RKO (cell line): ENCODE results near the gene ZDHHC7.
"Not testable (repeated sequence)": the region's sequence is repeated elsewhere in the genome, so short reads cannot be mapped to it uniquely, and the experiment has no call there.

Source experiments
- DNase-seq: peaks from one replicate; pipeline ENCODE4 v3.0.0-alpha.2; 2016; ENCODE audit warnings: low spot score

Gene ZDHHC7

GRCh38 chr16:85042606-85043005 is 31.3 kb upstream of the ZDHHC7 start:
- DNase-seq = no peak

DNA sequence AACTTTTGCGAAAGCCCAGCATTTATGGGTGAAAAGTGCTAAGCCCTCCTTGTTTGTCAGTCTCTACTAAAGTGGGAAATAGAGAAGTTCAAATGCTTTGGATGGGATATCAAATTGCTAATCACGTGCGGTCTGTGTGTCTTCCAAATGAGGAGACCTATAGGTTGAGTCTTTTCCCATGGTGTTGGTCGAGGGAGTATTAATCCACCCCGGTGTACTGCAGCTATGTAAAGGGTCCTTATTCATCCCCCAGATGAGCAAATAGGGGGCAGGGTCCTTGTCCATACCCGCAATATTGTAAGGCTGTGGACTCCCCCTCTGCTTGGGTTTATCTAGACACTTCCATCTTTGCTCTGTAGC is 30.8 kb upstream of the ZDHHC7 start:
- DNase-seq = no peak

DNA sequence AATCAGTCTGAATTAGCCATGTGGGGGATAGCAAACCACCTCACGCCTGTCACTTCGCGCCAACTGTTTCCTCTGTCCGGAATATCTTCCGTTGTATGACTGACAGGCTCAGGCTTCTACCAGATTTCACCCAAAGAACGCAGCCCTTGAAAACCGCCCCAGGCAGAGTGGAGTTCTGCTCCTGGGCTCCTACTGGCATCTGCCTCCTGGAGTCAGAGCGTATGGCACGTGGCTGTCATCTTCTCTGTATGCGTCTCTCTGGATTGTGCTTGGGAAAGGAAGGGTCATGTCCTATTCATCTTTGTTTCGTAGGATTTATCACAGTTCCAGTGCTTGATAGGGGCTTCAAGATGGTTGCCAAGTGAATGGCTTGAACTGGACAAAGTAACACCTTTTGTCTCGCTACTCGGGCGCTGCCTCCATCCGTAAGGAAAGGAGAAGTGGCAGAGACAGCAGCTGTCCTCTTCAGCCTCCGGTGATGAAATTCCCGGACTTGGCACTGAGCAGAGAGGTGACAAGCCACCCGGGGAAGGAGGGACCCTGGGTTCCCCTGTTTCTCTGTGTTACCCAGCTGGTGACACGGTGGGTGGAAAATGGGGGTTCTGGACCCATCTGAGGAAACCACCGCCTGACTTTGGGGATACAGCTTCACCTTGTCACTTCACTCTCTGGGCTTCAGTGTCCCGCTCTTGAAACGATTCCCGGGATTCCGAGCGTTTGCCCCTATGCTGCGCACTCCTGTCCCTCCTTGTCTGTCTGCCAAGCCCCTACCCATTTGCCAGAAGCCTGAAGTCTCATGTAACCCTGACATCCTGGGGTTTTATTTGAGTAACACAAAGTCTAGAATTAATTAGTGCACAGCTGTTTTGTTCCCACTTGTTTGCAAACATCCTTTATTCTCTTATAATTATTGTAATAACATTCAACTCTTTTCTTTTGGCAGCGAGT is 30.2 kb upstream of the ZDHHC7 start:
- no peak for DNase-seq

- DNase-seq = no peak
Observed at GRCh38 chr16:85040685-85041084, 29.4 kb upstream of the ZDHHC7 start.

DNA sequence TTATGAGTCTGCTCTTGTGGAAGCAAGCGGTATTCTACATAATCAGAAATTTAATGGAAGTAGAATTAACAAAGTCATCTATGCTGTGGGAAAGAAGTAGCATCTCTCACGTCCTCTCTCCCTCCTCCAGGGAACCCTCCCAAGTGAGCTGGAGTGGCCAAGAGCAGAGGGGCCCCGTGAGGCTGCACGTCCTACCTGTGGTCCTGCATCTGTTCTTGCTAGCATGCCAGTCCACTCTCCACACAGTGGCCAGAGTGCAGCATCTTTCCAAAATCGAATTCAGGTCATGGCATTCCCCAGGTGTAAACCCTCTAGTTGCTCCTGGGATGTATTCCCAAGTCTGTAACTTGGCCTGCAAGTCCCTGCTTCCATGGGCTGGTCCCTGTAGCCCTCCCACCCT is 26.4 kb upstream of the ZDHHC7 start:
- no peak for DNase-seq

GRCh38 chr16:85037050-85037410 is 25.7 kb upstream of the ZDHHC7 start:
- peak; percentile 88 for DNase-seq

DNA sequence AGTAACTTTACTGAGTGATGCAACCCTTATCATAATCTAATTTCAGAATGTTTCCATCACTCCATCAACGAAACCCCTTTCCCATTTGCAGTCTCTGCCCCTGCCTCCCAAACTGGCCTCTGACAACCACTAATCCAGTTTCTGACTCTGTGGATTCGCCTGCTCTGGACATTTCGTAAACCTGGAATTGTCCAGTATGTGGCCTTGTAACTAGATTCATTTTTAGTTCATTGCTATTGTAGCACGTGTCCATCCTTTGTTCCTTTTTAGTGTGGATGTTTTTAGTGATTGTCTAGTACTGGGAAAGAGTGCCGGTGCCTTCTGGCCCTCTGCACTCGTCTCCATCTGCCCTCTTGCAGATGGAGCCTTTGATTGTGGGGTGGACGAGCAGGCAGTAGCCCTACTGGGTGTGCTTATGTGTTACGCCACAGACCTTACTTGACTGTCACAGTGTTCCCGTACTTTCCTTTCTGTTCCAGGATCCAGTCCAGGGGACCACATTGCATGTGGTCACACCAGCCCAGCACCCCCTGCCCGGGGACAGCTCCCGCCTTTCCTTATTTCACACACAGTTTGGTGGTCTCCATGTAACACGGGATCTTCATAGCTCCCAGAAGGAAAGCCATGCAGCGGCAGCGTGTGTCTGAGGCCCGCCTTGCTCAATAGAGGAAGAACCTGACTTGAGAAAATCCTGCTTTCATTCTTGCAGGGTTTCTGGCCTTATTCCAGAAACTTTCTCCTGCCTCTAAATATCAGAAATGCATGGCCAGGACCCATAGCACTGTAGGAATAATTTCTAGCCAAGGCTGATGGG is 25.1 kb upstream of the ZDHHC7 start:
- no peak for DNase-seq

DNA sequence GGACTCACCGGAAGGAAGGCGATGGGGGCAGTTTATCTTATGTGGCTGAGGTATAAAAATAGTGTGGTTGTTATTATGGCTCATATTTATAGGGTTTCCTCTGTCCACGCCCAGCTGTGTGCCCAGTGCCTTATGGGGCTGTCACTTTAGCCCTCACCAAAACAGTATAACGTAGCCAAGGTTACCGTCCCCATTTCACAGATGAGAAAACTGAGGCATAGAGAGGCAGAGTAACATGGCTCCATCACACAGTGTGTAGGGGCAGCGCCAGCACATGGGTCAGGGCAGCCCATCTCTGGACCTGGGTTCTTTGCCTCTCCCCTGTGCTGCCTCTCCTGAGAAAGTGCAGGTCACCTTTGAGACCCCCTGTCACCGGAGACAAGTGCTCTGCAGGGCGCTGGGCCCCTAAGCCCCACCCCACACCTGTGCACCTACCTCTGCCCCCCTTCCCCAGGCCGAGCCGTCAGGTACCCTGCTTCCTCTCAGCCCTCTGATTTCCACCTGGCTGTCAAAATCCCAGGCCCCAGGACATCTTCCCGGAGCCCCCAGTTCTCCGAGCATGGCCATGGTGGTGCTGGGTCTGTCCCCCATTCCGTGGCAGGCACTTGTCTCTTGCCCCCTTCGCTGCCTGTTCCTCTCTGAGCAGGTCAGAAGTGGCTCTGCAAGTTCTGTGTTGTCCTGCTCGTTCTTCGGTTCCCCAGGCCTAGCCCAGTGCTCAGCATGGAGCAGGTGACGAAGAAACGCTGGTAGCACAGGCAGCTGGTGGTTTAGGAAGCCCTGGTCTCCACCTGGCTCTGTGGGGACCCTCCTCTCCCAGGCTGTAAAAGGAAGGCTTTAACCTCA is 23.5 kb upstream of the ZDHHC7 start:
- DNase-seq = no peak

DNA sequence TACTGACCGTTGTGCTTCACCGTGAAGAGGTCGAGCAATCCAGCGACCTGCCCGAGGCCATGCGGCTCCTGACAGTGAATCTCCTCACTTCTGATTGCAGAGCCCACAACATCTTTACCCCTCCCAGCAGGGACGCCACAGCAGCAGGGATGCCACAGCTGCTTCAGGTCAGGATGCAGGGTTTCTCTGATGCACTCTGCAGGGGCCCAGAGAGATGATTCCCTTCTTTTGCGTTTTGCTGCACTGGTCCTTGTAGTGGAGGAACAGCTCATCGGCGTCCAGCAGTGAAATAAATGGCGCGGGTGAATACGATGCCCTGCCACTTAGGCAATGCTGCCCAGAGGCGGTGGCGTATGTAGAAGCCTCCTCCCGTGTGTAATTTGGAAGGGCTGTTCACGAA is 21.8 kb upstream of the ZDHHC7 start:
- DNase-seq = no peak

DNA sequence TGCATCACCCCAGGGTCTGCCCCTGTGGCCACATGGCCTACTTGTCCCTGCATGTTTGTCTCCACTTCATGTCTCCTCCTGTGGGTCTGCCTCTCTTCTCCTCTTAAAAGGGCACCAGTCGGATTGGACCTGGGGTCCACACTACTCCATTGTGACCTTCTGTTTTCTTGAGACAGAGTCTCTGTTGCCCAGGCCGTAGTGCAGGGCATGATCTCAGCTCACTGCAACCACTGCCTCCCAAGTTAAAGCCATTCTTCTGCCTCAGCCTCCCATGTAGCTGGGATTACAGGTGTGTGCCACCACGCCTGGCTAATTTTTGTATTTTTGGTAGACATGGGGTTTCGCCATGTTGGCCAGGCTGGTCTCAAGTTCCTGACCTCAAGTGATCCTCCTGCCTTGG is 20.9 kb upstream of the ZDHHC7 start:
- DNase-seq = not testable (repeated sequence)

DNA sequence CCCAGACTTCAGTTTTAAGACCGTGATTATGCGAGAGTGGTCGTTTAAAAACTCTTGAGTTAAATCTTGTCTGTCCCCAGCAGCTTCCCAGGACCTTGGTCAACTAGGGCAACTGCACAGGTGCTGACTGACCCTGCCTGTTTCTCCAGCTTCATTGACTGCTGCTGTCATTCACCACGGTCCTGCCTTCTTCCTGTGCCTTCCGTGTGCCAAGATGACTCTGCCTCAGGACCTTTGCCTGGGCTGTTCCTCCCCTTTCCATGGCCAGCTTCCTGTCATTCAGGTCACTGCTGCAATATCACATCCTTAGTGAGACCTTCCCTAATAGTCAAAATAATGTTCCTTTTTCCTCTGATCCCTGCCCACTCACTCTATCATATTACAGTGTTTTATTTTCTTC is 20.1 kb upstream of the ZDHHC7 start:
- no peak for DNase-seq

DNA sequence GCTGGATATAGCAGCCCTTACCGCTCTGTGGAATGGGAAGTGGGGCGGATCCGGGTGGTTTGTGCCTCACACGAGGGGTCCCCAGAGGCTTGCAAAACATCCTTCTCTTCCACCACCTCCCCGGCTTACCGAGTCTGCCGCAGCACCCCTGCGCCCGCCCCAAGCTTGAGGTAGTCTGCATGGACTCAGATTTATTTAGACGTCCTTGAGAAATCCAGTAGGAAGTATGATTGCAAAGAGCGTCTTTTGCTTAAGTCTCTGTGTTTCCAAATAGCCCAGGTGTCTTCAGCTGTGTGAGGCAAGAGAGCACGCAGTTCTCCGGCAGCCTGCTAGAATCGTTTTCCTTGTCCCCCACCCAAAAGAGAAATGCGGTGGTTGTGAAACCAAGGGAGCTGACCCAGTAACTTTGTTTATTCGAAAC is 18.7 kb upstream of the ZDHHC7 start:
- DNase-seq = no peak

GRCh38 chr16:85029408-85029784 is 18.1 kb upstream of the ZDHHC7 start:
- DNase-seq = peak; percentile 35

DNA sequence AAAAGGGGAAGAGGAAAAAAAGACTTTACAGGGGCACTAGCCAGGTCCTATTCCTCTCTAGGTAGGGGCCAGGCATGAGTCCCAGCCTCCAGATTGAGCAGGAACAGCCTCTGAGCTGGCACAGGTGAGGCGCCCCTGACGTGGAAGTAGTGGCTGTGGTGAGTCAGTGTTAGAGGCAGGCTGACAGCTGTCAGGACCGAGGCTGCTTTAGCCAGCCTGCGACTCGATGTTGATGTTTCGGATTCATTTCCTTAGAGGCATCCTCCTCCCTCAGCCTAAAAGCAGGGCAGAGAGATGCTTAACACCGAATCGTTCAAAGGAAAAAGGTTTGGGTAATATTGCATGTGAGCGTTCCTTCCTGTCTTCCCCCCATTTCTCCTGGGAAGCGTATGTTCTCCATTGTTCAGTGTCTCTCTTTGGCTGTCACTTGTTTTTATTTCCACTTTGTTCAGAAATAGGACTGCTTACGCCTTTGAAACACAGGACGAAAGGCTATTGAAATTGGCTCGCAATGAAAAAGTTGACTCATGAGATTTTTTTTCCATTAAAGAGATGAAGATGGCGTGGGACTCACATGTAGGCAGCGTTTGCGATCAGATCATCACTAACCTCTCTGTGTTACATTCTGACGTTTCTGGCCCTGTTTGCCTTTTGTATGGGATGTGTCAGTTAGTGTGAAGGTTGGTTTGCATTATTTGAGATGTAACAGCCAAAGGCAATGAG is 17.5 kb upstream of the ZDHHC7 start:
- DNase-seq = peak; percentile 66

GRCh38 chr16:85027958-85028684 is 16.8 kb upstream of the ZDHHC7 start:
- no peak for DNase-seq

DNA sequence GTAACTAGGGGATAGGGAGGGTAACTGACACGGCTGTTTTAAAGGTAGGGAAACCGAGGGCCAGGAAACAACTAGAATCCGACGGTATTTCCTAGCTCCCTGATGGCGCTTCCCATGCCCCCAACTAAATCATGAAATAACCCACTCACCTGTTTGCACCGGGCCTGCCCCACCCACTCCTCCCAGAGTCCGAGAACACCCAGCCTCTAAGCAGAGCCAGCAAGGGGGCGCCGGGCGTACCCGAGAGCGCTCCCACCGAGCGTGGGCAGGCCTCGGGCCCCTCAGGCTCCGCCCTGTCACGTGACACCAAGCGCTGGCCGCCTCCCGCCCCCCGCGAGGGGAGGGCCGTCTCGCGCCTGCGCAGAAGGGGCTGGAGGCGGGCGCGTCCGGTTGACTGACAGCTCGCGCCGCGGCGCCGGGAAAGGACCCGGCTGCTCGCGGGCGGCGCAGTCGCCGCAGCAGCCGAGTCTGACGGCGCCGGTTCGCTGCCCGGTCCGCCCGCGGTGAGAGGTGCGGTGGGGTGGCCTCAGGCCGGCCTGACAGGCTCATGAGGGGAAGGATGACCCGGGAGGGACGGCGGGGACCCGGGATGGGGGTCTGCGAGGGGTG is 16.1 kb upstream of the ZDHHC7 start, which contains the start of gene KIAA0513:
TSS of gene KIAA0513 (plus strand) at position 447 of the 609 bp plus-strand sequence. CDS start 39,277 bp downstream, outside the sequence.
- peak; percentile 91 for DNase-seq

DNA sequence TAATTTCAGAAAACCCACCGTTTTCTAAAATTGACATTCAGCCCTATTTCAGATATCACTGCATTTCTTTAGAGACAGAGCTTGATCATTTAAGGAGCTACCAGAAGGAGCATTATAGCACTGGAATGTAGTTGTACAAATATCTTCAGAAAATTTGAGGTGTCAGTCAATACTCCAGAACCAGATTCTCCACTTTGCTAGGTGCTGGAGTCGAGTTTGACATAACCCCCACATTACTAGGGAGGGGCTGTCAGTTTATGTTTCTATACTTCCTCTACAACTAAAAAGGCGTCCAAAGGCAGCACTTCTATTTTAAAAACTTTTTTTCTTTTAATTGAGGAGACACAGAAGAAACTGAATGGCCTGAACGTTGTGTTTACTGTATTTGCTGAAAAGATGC is 15.4 kb upstream of the ZDHHC7 start:
- DNase-seq = no peak

GRCh38 chr16:85025781-85026653 is 14.7 kb upstream of the ZDHHC7 start:
- no peak for DNase-seq

- no peak for DNase-seq
Observed at GRCh38 chr16:85019659-85020245, 8.4 kb upstream of the ZDHHC7 start.
